Testis (tissue), 3 donors: ENCODE measurements around the gene USP2. TPM values are rescaled to one million over a fixed set of nuclear protein-coding genes. Genes with fewer than 3 reads are reported as not detected.

ENCODE experiments used
- DNase-seq: peaks from one replicate; pipeline ENCODE4 v3.0.0-alpha.2; 2019
- H3K27ac ChIP-seq, 2 donors: fragments of 200-600 bp; sonication (generic); one replicate each; pipeline ENCODE4 v1.5.1; 2019
- H3K27me3 ChIP-seq: fragments of 200-600 bp; sonication (generic); one replicate; pipeline ENCODE4 v1.5.1; 2019
- H3K36me3 ChIP-seq: fragments of 200-600 bp; sonication (generic); one replicate; pipeline ENCODE4 v1.5.1; 2017; ENCODE audit warnings: low read depth; ENCODE audit errors: missing control alignments
- H3K4me1 ChIP-seq: fragments of 200-600 bp; sonication (generic); one replicate; pipeline ENCODE4 v1.5.1; 2019
- H3K4me3 ChIP-seq, 2 donors: fragments of 200-600 bp; sonication (generic); one replicate each; pipeline ENCODE4 v1.5.1; 2017 to 2019
- H3K9me3 ChIP-seq: fragments of 200-600 bp; sonication (generic); one replicate; pipeline ENCODE4 v1.5.1; 2017
- CTCF ChIP-seq, 3 experiments: fragments of 450-650 bp in 2 of 3; fragments of 200-600 bp in 1 of 3; sonication (generic) in 1 of 3; IDR thresholded peaks; one replicate each; pipeline ENCODE4 v1.5.1; 2016 to 2019; ENCODE audit warnings: antibody characterized with exemption in 3 of 3, mild to moderate bottlenecking in 2 of 3, moderate library complexity in 1 of 3
- POLR2A ChIP-seq: fragments of 450-650 bp; IDR thresholded peaks from one replicate; pipeline ENCODE4 v1.6.1; 2017; ENCODE audit warnings: antibody characterized with exemption, mild to moderate bottlenecking, moderate library complexity
- WGBS, 2 donors: methylation state at CpG; one replicate each; pipeline ENCODE4 v1.1.5; 2018; 5-methylcytosine and 5-hydroxymethylcytosine counted together
- intact Hi-C: fragments of 100-400 bp; cut with DNase I; formaldehyde crosslinking; loops from one replicate; pipeline ENCODE4 v1.15.1; 2023; ENCODE audit warnings: low total_unique reads
- polyA plus RNA-seq: library from polyadenylated mRNA; stranded (reverse); fragments of 350-450 nt; fragmentation: Illumina TruSeq; extraction: RNeasy Lipid Tissue Mini Kit (QIAGEN cat#74804); gene quantifications from one replicate; pipeline ENCODE4 v1.2.3, GENCODE V29; 2014; ENCODE audit warnings: low read depth, low replicate concordance; ENCODE audit not compliant: insufficient read depth
- total RNA-seq, 2 donors: library from RNA; depleted of rRNA; stranded (reverse); fragments of >200 nt; gene quantifications; one replicate each; pipeline ENCODE4 v1.2.3, GENCODE V29; 2016

The USP2 gene
- total and polyA plus RNA-seq, 3 donors from 2014 or later, result 41.2 to 168 (median 100) TPM

GRCh38 chr11:119400860-119401259, 19.4 kb upstream of the USP2 start:
- Histone ChIP-seq H3K27me3 (no peaks in the 10 kb centered on the region), H3K36me3 (no peaks in the 10 kb centered on the region), H3K4me1 (no peaks in the 10 kb centered on the region), H3K4me3 (no peak overlapping the region), H3K27ac (no peak overlapping the region), H3K9me3 (no peaks in the 10 kb centered on the region)
- TF ChIP-seq POLR2A (no peak), CTCF (IDR thresholded peaks at IDR 0.05) (no peak)
- intact Hi-C loops, result no loop called here
- DNase-seq, result no peak

GRCh38 chr11:119397740-119398139, 16.2 kb upstream of the USP2 start:
- Histone ChIP-seq H3K27me3 (no peaks in the 10 kb centered on the region), H3K9me3 (no peaks in the 10 kb centered on the region), H3K4me1 (no peaks in the 10 kb centered on the region), H3K4me3 (no peak overlapping the region), H3K36me3 (no peaks in the 10 kb centered on the region), H3K27ac (no peak overlapping the region)
- DNase-seq, result no peak
- intact Hi-C loops, result no loop called here
- TF ChIP-seq POLR2A (no peak), CTCF (IDR thresholded peaks at IDR 0.05) (no peak)

- Histone ChIP-seq H3K4me1 (no peaks in the 10 kb centered on the region), H3K36me3 (no peaks in the 10 kb centered on the region), H3K27me3 (no peaks in the 10 kb centered on the region), H3K4me3 (no peak overlapping the region), H3K9me3 (no peaks in the 10 kb centered on the region), H3K27ac (no peak overlapping the region)
- no peak for DNase-seq
- WGBS, 2 donors, result 96 to 100% methylated on average over 1 of the region's 1 CpG
- intact Hi-C loops, result no loop called here
- no peak for TF ChIP-seq CTCF (IDR thresholded peaks at IDR 0.05)
- TF ChIP-seq POLR2A, result no peak
Observed at GRCh38 chr11:119396835-119397234, 15.3 kb upstream of the USP2 start.

GRCh38 chr11:119391275-119391674, 9.8 kb upstream of the USP2 start:
- no peaks in the 10 kb centered on the region for H3K9me3 ChIP-seq
- WGBS, 2 donors, result 88 to 92% methylated on average over 7 of the region's 7 CpGs
- TF ChIP-seq CTCF (IDR thresholded peaks at IDR 0.05), result no peak
- no peak for TF ChIP-seq POLR2A
- no peaks in the 10 kb centered on the region for H3K4me1 ChIP-seq
- H3K36me3 ChIP-seq, result no peaks in the 10 kb centered on the region
- no peak overlapping the region for H3K4me3 ChIP-seq
- no peak overlapping the region for H3K27ac ChIP-seq
- intact Hi-C loops, result no loop called here
- no peaks in the 10 kb centered on the region for H3K27me3 ChIP-seq
- DNase-seq, result no peak

GRCh38 chr11:119389611-119390254, 8.2 kb upstream of the USP2 start:
- Histone ChIP-seq H3K27ac (no peak overlapping the region), H3K9me3 (no peaks in the 10 kb centered on the region), H3K36me3 (no peaks in the 10 kb centered on the region), H3K27me3 (no peaks in the 10 kb centered on the region), H3K4me3 (no peak overlapping the region), H3K4me1 (no peaks in the 10 kb centered on the region)
- no peak for TF ChIP-seq POLR2A
- TF ChIP-seq CTCF (IDR thresholded peaks at IDR 0.05), result no peak
- WGBS, 2 donors, result 78 to 80% methylated on average over 5 of the region's 5 CpGs
- no peak for DNase-seq
- intact Hi-C loops, result no loop called here
